ENCODE results near the gene MECR. TPM values are rescaled to one million over a fixed set of nuclear protein-coding genes. Genes with fewer than 3 reads are reported as not detected.

The MECR gene
- total and polyA plus RNA-seq, 11 donors, result 19.6 to 37.4 (median 33.1) TPM

GRCh38 chr1:29278124-29278523, 47.4 kb upstream of the MECR start:
- H3K4me1 ChIP-seq, result no peaks in the 10 kb centered on the region
- DNase-seq (no peak), ATAC-seq (no peak)
- H3K27ac ChIP-seq, result no peak overlapping the region
- H3K4me3 ChIP-seq, result no peak overlapping the region
- H3K9me3 ChIP-seq, result peaks cover 0 to 5% (median 0%) of the 10 kb centered on the region in 12 donors
- 61 to 89% (median 70%) methylated on average over 3 of the region's 3 CpGs for WGBS, 4 donors
- intact Hi-C loops (cut with DNase I), result no loop called here
- H3K36me3 ChIP-seq, result peaks cover 0 to 19% (median 3%) of the 10 kb centered on the region in 9 donors
- TF ChIP-seq POLR2A (IDR thresholded peaks at IDR 0.05), result no peak
- H3K27me3 ChIP-seq, result no peaks in the 10 kb centered on the region

- Histone ChIP-seq H3K36me3 (peaks cover 0 to 19% (median 3%) of the 10 kb centered on the region in 9 donors), H3K27ac (no peak overlapping the region), H3K4me1 (peaks cover 0 to 15% (median 5%) of the 10 kb centered on the region in 12 donors), H3K4me3 (no peak overlapping the region), H3K27me3 (no peaks in the 10 kb centered on the region), H3K9me3 (peaks cover 0 to 5% (median 0%) of the 10 kb centered on the region in 12 donors)
- 85 to 91% (median 88%) methylated on average over 14 of the region's 14 CpGs for WGBS, 4 donors
- no peak for TF ChIP-seq POLR2A (IDR thresholded peaks at IDR 0.05)
- intact Hi-C loops (cut with DNase I), result no loop called here
- ATAC-seq (no peak), DNase-seq (no peak)
Measured at GRCh38 chr1:29275435-29275834, 44.7 kb upstream of the MECR start.

GRCh38 chr1:29272147-29272907, 41.6 kb upstream of the MECR start:
- DNase-seq (no peak), ATAC-seq (peak in 1 of 4 donors; percentile 15)
- WGBS, 4 donors, result 71 to 77% (median 76%) methylated on average over 6 of the region's 6 CpGs
- Histone ChIP-seq H3K27me3 (no peaks in the 10 kb centered on the region), H3K4me3 (no peak overlapping the region), H3K9me3 (peaks cover 0 to 5% (median 0%) of the 10 kb centered on the region in 12 donors), H3K36me3 (peaks cover 0 to 15% (median 3%) of the 10 kb centered on the region in 9 donors), H3K27ac (peak overlapping the region in 1 of 12 donors; percentile 37), H3K4me1 (peaks cover 0 to 19% (median 5%) of the 10 kb centered on the region in 12 donors)
- intact Hi-C loops (cut with DNase I), result no loop called here
- TF ChIP-seq, protein P1, sequence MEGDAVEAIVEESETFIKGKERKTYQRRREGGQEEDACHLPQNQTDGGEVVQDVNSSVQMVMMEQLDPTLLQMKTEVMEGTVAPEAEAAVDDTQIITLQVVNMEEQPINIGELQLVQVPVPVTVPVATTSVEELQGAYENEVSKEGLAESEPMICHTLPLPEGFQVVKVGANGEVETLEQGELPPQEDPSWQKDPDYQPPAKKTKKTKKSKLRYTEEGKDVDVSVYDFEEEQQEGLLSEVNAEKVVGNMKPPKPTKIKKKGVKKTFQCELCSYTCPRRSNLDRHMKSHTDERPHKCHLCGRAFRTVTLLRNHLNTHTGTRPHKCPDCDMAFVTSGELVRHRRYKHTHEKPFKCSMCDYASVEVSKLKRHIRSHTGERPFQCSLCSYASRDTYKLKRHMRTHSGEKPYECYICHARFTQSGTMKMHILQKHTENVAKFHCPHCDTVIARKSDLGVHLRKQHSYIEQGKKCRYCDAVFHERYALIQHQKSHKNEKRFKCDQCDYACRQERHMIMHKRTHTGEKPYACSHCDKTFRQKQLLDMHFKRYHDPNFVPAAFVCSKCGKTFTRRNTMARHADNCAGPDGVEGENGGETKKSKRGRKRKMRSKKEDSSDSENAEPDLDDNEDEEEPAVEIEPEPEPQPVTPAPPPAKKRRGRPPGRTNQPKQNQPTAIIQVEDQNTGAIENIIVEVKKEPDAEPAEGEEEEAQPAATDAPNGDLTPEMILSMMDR (IDR thresholded peaks at IDR 0.05), result no peak
- TF ChIP-seq POLR2A (IDR thresholded peaks at IDR 0.05), result no peak

GRCh38 chr1:29271724-29272123, 41.0 kb upstream of the MECR start:
- H3K27me3 ChIP-seq, result no peaks in the 10 kb centered on the region
- peak overlapping the region in 1 of 12 donors; percentile 37 for H3K27ac ChIP-seq
- ATAC-seq (peak; percentile 89 to 96 (median 94)), DNase-seq (peak in 4 of 5 donors; percentile 54 to 83 (median 64))
- peaks cover 0 to 19% (median 5%) of the 10 kb centered on the region in 12 donors for H3K4me1 ChIP-seq
- H3K4me3 ChIP-seq, result no peak overlapping the region
- WGBS, 4 donors, result 5 to 17% (median 12%) methylated on average over 7 of the region's 7 CpGs
- peaks cover 0 to 15% (median 3%) of the 10 kb centered on the region in 9 donors for H3K36me3 ChIP-seq
- TF ChIP-seq POLR2A (IDR thresholded peaks at IDR 0.05), result no peak
- TF ChIP-seq, protein P1 (IDR thresholded peaks at IDR 0.05), result no peak
- H3K9me3 ChIP-seq, result peaks cover 0 to 4% (median 0%) of the 10 kb centered on the region in 12 donors
- intact Hi-C loops (cut with DNase I), result no loop called here

DNA sequence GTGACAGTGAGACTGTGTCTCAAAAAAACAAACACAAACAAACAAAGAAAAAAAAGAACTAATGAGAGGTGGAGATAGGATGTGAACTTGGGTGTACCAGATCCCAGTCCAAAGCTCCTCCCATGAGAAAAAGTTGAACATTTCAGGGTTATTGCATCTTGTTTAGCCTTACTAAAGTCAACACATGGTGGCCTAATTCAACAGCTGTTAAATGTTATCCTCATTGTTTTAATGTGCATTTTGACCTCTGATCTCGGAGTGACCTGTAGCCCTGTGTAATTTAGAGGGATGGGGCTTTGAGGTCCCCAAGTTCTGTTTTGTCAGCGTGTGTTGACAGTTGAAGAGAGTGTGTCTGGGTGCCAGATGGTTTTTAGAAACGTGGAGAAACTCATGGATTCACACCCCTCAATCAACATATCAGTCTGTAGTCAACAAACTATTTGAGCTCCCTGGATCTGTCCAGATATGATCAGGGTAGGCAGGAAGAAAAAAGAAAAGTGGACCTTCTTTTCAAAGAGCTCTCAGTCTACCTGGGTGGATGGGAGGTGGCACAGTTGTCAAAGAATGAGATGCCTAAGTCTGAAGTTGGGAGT, 40.3 kb upstream of the MECR start:
- Histone ChIP-seq H3K27ac (no peak overlapping the region), H3K36me3 (peaks cover 0 to 8% (median 0%) of the 10 kb centered on the region in 9 donors), H3K4me1 (peaks cover 0 to 19% (median 5%) of the 10 kb centered on the region in 12 donors), H3K9me3 (no peaks in the 10 kb centered on the region), H3K27me3 (no peaks in the 10 kb centered on the region), H3K4me3 (no peak overlapping the region)
- WGBS, 4 donors, result 50 to 71% (median 66%) methylated on average over 3 of the region's 3 CpGs
- no peak for TF ChIP-seq POLR2A (IDR thresholded peaks at IDR 0.05)
- TF ChIP-seq, protein P1 (IDR thresholded peaks at IDR 0.05), result no peak
- intact Hi-C loops (cut with DNase I), result no loop called here
- DNase-seq, result no peak
- no peak for ATAC-seq
